ENCODE data around the gene NAV2.

- TF ChIP-seq CTCF (IDR thresholded peaks at IDR 0.05; ENCODE audit: borderline replicate concordance, extremely low read depth, low read length, poor library complexity, severe bottlenecking) (no peak), EZH2 (IDR thresholded peaks at IDR 0.05; ENCODE audit: borderline replicate concordance, low read depth, low read length, severe bottlenecking) (no peak)
Measured at GRCh38 chr11:19800162-19800561, 87.5 kb downstream of the NAV2 start.

Data from DND-41 (cell line).